Mammary epithelial cell (primary cell): ENCODE data around the gene HTT.

ENCODE experiments used
- CTCF ChIP-seq, 2 donors: IDR thresholded peaks in 1 of 2; conservative IDR thresholded peaks in 1 of 2; 2 replicates each; pipeline ENCODE4 v1.5.1; 2011 to 2012; ENCODE audit warnings: inconsistent platforms in 2 of 2, low read length in 2 of 2, mild to moderate bottlenecking in 2 of 2, control low read depth in 1 of 2, low read depth in 1 of 2; ENCODE audit not compliant: insufficient read depth in 1 of 2; ENCODE audit errors: extremely low read depth in 1 of 2
- EZH2 ChIP-seq: IDR thresholded peaks from 2 replicates; pipeline ENCODE4 v1.6.1; 2012; ENCODE audit warnings: low read length, inconsistent platforms, borderline replicate concordance

GRCh38 chr4:3135155-3136011, 60.9 kb downstream of the HTT start:
- no peak for TF ChIP-seq CTCF (conservative IDR thresholded peaks at IDR 0.05 in 1 of 2, IDR thresholded peaks at IDR 0.05 in 1 of 2; ENCODE audit: extremely low read depth in 1 of 2, insufficient read depth in 1 of 2, low read depth in 1 of 2, low read length in 2 of 2)
- no peak for TF ChIP-seq EZH2
